ENCODE results near the gene GSN. TPM values are rescaled to one million over a fixed set of nuclear protein-coding genes. Genes with fewer than 3 reads are reported as not detected.
A peak's percentile ranks its signal among the peaks of the same experiment; 100 is the strongest.

GSN gene
- total and polyA plus RNA-seq, 10 of the 15 experiments (the other 5 are each of a cell fraction or from before 2014, with no cell fraction given), result 0.66 to 9.2 (median 6.2) TPM

- ATAC-seq, result no peak
- in situ Hi-C loops (cut with MboI), result no loop called here
- H2AFZ ChIP-seq (ENCODE audit: control insufficient read depth, low read depth, low read length), result no peak overlapping the region
- H3K4me3 ChIP-seq, result no peak overlapping the region
- H3K36me3 ChIP-seq (ENCODE audit: control insufficient read depth in 2 of 2, insufficient read depth in 2 of 2, low read length in 1 of 2), result no peaks in the 10 kb centered on the region
- no peaks in the 10 kb centered on the region for H3K27me3 ChIP-seq (replicated peaks in 1 of 2; ENCODE audit: control insufficient read depth in 2 of 2, insufficient read depth in 2 of 2, low read length in 1 of 2)
- ChIA-PET CTCF (interaction anchor here (1.5 kb wide), 1 partner anchor 37 kb away, joined by 4 read pairs; no protein-coding TSS in a partner anchor), POLR2A (no interaction called here), RAD21 (ENCODE audit: unreplicated experiment) (no interaction called here), SMC1A (ENCODE audit: uncharacterized antibody, unreplicated experiment) (interaction anchor here (1.4 kb wide), 1 partner anchor 69 kb away, joined by 4 read pairs; no protein-coding TSS in a partner anchor)
- no TSS peak for BruUV-seq (replicated peaks)
- peaks cover 5% of the 10 kb centered on the region for H3K4me1 ChIP-seq (ENCODE audit: control insufficient read depth, insufficient read depth, low read length)
- no peaks in the 10 kb centered on the region; the same call in 1 of the 2 replicates for H4K20me1 ChIP-seq (ENCODE audit: control insufficient read depth, insufficient read depth)
- H3K9ac ChIP-seq (ENCODE audit: control insufficient read depth, insufficient read depth, low read length), result no peak overlapping the region
- TF ChIP-seq BCL11A (IDR thresholded peaks at IDR 0.05; ENCODE audit: low read depth, low read length) (no peak), SPI1 (IDR thresholded peaks at IDR 0.05; ENCODE audit: borderline replicate concordance, insufficient read depth, low read depth, low read length) (peak; percentile 40; the same call in 1 of the 2 replicates), TCF12 (IDR thresholded peaks at IDR 0.05; ENCODE audit: low read depth, low read length) (0 out of 2 replicates have a peak, but pooled peaks have one; percentile 23)
- no peaks in the 10 kb centered on the region for H3K9me3 ChIP-seq (replicated peaks; ENCODE audit: control insufficient read depth, insufficient read depth, low read length)
- no peaks in the 10 kb centered on the region for H3K79me2 ChIP-seq (ENCODE audit: control insufficient read depth, insufficient read depth, low read length)
- no peak overlapping the region for H3K27ac ChIP-seq (ENCODE audit: control insufficient read depth, insufficient read depth)
- no peak overlapping the region for H3K4me2 ChIP-seq (ENCODE audit: control insufficient read depth, insufficient read depth)
- no peak for DNase-seq (ENCODE audit: low read depth, low spot score)
- 64% methylated on average over 13 of the region's 13 CpGs for WGBS (ENCODE audit: insufficient coverage, insufficient replicate concordance, low lambda C conversion rate, missing lambda C conversion rate)
- no peak for FAIRE-seq
- intact Hi-C loops (cut with micrococcal nuclease; ENCODE audit: unreplicated experiment), result no loop called here
Observed at GRCh38 chr9:121282277-121283079, 14.5 kb downstream of the GSN start.

GRCh38 chr9:121283080-121283398 lies 15.1 kb downstream of the GSN start:
- SMC1A ChIA-PET (ENCODE audit: uncharacterized antibody, unreplicated experiment), result no interaction called here
- FAIRE-seq (no peak), ATAC-seq (no peak), DNase-seq (ENCODE audit: low read depth, low spot score) (no peak)
- Histone ChIP-seq H2AFZ (ENCODE audit: control insufficient read depth, low read depth, low read length) (no peak overlapping the region), H3K9ac (ENCODE audit: control insufficient read depth, insufficient read depth, low read length) (no peak overlapping the region), H3K27ac (ENCODE audit: control insufficient read depth, insufficient read depth) (no peak overlapping the region), H4K20me1 (ENCODE audit: control insufficient read depth, insufficient read depth) (no peaks in the 10 kb centered on the region; the same call in 1 of the 2 replicates), H3K4me3 (no peak overlapping the region), H3K79me2 (ENCODE audit: control insufficient read depth, insufficient read depth, low read length) (no peaks in the 10 kb centered on the region), H3K27me3 (replicated peaks in 1 of 2; ENCODE audit: control insufficient read depth in 2 of 2, insufficient read depth in 2 of 2, low read length in 1 of 2) (no peaks in the 10 kb centered on the region), H3K4me1 (ENCODE audit: control insufficient read depth, insufficient read depth, low read length) (peaks cover 5% of the 10 kb centered on the region), H3K36me3 (ENCODE audit: control insufficient read depth in 2 of 2, insufficient read depth in 2 of 2, low read length in 1 of 2) (no peaks in the 10 kb centered on the region), H3K9me3 (replicated peaks; ENCODE audit: control insufficient read depth, insufficient read depth, low read length) (no peaks in the 10 kb centered on the region), H3K4me2 (ENCODE audit: control insufficient read depth, insufficient read depth) (no peak overlapping the region)
- 100% methylated on average over 1 of the region's 2 CpGs for WGBS (ENCODE audit: insufficient coverage, insufficient replicate concordance, low lambda C conversion rate, missing lambda C conversion rate)
- CTCF ChIA-PET, result interaction anchor here (1.5 kb wide), 1 partner anchor 37 kb away, joined by 4 read pairs; no protein-coding TSS in a partner anchor
- no TSS peak for BruUV-seq (replicated peaks)
- in situ Hi-C loops (cut with MboI), result no loop called here
- POLR2A ChIA-PET, result interaction anchor here (0.6 kb wide), 1 partner anchor 67 kb away, joined by 3 read pairs; no protein-coding TSS in a partner anchor
- RAD21 ChIA-PET (ENCODE audit: unreplicated experiment), result no interaction called here
- intact Hi-C loops (cut with micrococcal nuclease; ENCODE audit: unreplicated experiment), result no loop called here
- TF ChIP-seq BCL3 (IDR thresholded peaks at IDR 0.05; ENCODE audit: borderline replicate concordance, insufficient read depth, low read depth, low read length, poor library complexity, severe bottlenecking) (no peak), ZBTB40 (IDR thresholded peaks at IDR 0.05; ENCODE audit: borderline replicate concordance) (no peak), NRF1 (conservative IDR thresholded peaks at IDR 0.05; ENCODE audit: low read depth, low read length) (no peak)
